ENCODE results near the gene SP110. TPM values are rescaled to one million over a fixed set of nuclear protein-coding genes. Genes with fewer than 3 reads are reported as not detected.

The SP110 gene
- total and polyA plus RNA-seq, 9 donors = 18.4 to 46.1 (median 21.4) TPM

GRCh38 chr2:230137902-230138539 lies 81.8 kb downstream of the SP110 start:
- no peak for TF ChIP-seq CTCF (IDR thresholded peaks at IDR 0.05)
- TF ChIP-seq EP300 (IDR thresholded peaks at IDR 0.05) = no peak
- no peaks in the 10 kb centered on the region for H3K36me3 ChIP-seq
- H3K4me1 ChIP-seq (ENCODE audit: insufficient read depth) = no peaks in the 10 kb centered on the region
- H3K9me3 ChIP-seq = no peaks in the 10 kb centered on the region
- intact Hi-C loops (cut with DNase I) = no loop called here
- no peak for DNase-seq
- H3K4me3 ChIP-seq = no peak overlapping the region
- 88 to 100% (median 99%) methylated on average over 1 of the region's 1 CpG for WGBS, 3 donors
- H3K27ac ChIP-seq = no peak overlapping the region
- no peaks in the 10 kb centered on the region for H3K27me3 ChIP-seq

DNA sequence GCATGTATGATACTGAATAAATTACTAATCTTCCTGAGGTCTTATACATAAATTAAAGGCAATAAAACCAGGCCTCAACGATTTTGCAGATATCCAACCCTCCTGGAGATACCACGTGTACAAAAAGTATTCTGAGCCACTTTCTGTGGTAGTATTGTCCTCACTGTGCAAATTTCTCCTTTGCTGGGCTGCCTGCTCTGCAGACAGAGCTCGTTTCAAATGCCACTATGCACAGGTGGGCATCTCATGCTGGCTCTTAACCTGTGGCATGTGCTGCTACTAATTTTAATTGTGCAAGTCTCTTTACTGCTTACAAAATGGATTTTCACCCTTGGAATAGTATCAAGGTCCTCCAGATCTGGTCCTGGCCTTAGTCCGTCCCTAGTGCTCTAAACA lies 84.7 kb downstream of the SP110 start:
- intact Hi-C loops (cut with DNase I) = no loop called here
- WGBS, 3 donors = 45 to 70% (median 50%) methylated on average over 4 of the region's 4 CpGs
- TF ChIP-seq EP300 (IDR thresholded peaks at IDR 0.05) (no peak), POLR2A (IDR thresholded peaks at IDR 0.05) (no peak), CTCF (IDR thresholded peaks at IDR 0.05) (no peak)
- Histone ChIP-seq H3K4me3 (no peak overlapping the region), H3K36me3 (no peaks in the 10 kb centered on the region), H3K27ac (no peak overlapping the region), H3K27me3 (no peaks in the 10 kb centered on the region), H3K9me3 (no peaks in the 10 kb centered on the region), H3K4me1 (ENCODE audit: insufficient read depth) (peaks cover 5% of the 10 kb centered on the region)
- no peak for DNase-seq

- no peak overlapping the region for H3K4me3 ChIP-seq
- no peak overlapping the region for H3K27ac ChIP-seq
- no peaks in the 10 kb centered on the region for H3K9me3 ChIP-seq
- TF ChIP-seq CTCF (IDR thresholded peaks at IDR 0.05) = no peak
- no peak for TF ChIP-seq POLR2A (IDR thresholded peaks at IDR 0.05)
- TF ChIP-seq EP300 (IDR thresholded peaks at IDR 0.05) = no peak
- H3K27me3 ChIP-seq = no peaks in the 10 kb centered on the region
- H3K4me1 ChIP-seq (ENCODE audit: insufficient read depth) = peaks cover 5% of the 10 kb centered on the region
- H3K36me3 ChIP-seq = no peaks in the 10 kb centered on the region
- intact Hi-C loops (cut with DNase I) = no loop called here
- 28 to 36% (median 34%) methylated on average over 1 of the region's 1 CpG for WGBS, 3 donors
- no peak for DNase-seq
These were observed 85.2 kb downstream of the SP110 start for GRCh38 chr2:230134496-230135129.

- no peaks in the 10 kb centered on the region for H3K9me3 ChIP-seq
- 17 to 27% (median 23%) methylated on average over 4 of the region's 4 CpGs for WGBS, 3 donors
- DNase-seq = peak in 3 of 5 donors; percentile 23 to 57 (median 26)
- H3K36me3 ChIP-seq = no peaks in the 10 kb centered on the region
- intact Hi-C loops (cut with DNase I) = no loop called here
- TF ChIP-seq CTCF (IDR thresholded peaks at IDR 0.05) = no peak
- no peak for TF ChIP-seq POLR2A (IDR thresholded peaks at IDR 0.05)
- no peak for TF ChIP-seq EP300 (IDR thresholded peaks at IDR 0.05)
- H3K4me3 ChIP-seq = no peak overlapping the region
- H3K27me3 ChIP-seq = no peaks in the 10 kb centered on the region
- H3K27ac ChIP-seq = peak overlapping the region; percentile 50 to 84
- peaks cover 5% of the 10 kb centered on the region for H3K4me1 ChIP-seq (ENCODE audit: insufficient read depth)
These were observed 88.4 kb downstream of the SP110 start for GRCh38 chr2:230131366-230131765.

Data from ovary (tissue), 9 donors.